IMR-90 (cell line): Measurements from ENCODE around the gene IQSEC1. TPM values are rescaled to one million over a fixed set of nuclear protein-coding genes. Genes with fewer than 3 reads are reported as not detected.

Source experiments
- ATAC-seq: fragments of 200-7000 bp; cut with Tn5 transposase; 2 replicates; pipeline ENCODE4 v1.9.1; 2020; ENCODE audit warnings: low read depth, mild to moderate bottlenecking, moderate library complexity
- BruUV-seq: library from RNA; stranded (reverse); fragments of 400-500 nt; replicated peaks from 2 replicates; lab custom pipeline; 2021; lab: Mats Ljungman, UMichigan
- CTCF ChIA-PET: fragments of 300-600 bp; formaldehyde crosslinking; extraction: SDS; loops from one replicate; lab custom pipeline; 2021; ENCODE audit warnings: antibody characterized with exemption; lab: Yijun Ruan, JAX
- POLR2A ChIA-PET: fragments of 300-600 bp; sonication (Branson Sonifier 250); formaldehyde crosslinking; loops from one replicate; lab custom pipeline; 2022; ENCODE audit warnings: antibody characterized with exemption; ENCODE audit not compliant: unreplicated experiment; lab: Charles Lee
- DNase-seq: peaks from one replicate; pipeline ENCODE4 v3.0.0; 2013
- H2AFZ ChIP-seq: replicated peaks from 2 replicates; pipeline ENCODE3; 2013; ENCODE audit warnings: low read length, mild to moderate bottlenecking; ENCODE audit not compliant: poor library complexity
- H2AK5ac ChIP-seq: 2 replicates; pipeline ENCODE4 v1.6.1; 2013; ENCODE audit warnings: low read depth, low read length, inconsistent platforms
- H2AK9ac ChIP-seq: replicated peaks from 2 replicates; pipeline ENCODE3; 2013; ENCODE audit warnings: mild to moderate bottlenecking, low read depth, low read length, moderate library complexity; ENCODE audit not compliant: poor library complexity
- H2BK120ac ChIP-seq: 2 replicates; pipeline ENCODE4 v1.6.1; 2013; ENCODE audit warnings: low read depth, low read length, inconsistent platforms
- H2BK15ac ChIP-seq: 3 replicates; pipeline ENCODE4 v1.6.1; 2013; ENCODE audit warnings: low read depth, low read length, inconsistent platforms
- H2BK20ac ChIP-seq: 2 replicates; pipeline ENCODE4 v1.6.1; 2013; ENCODE audit warnings: low read depth, mild to moderate bottlenecking, inconsistent platforms, low read length, moderate library complexity
- H2BK5ac ChIP-seq: 2 replicates; pipeline ENCODE4 v1.6.1; 2013; ENCODE audit warnings: mild to moderate bottlenecking, low read depth, low read length, inconsistent platforms; ENCODE audit not compliant: poor library complexity, severe bottlenecking
- H3K14ac ChIP-seq: replicated peaks from 2 replicates; pipeline ENCODE4 v1.6.1; 2013; ENCODE audit warnings: low read depth, low read length, inconsistent platforms
- H3K18ac ChIP-seq: 2 replicates; pipeline ENCODE4 v1.6.1; 2013; ENCODE audit warnings: low read depth, low read length, control low read depth
- H3K23ac ChIP-seq: 2 replicates; pipeline ENCODE4 v1.6.1; 2013; ENCODE audit warnings: low read depth, low read length, inconsistent platforms
- H3K27ac ChIP-seq: 2 replicates; pipeline ENCODE4 v1.5.1; 2013; ENCODE audit warnings: mild to moderate bottlenecking, control low read depth, low read length; ENCODE audit not compliant: insufficient read depth
- H3K27me3 ChIP-seq: 2 replicates; pipeline ENCODE4 v1.6.1; 2013; ENCODE audit warnings: low read length; ENCODE audit not compliant: control insufficient read depth, insufficient read depth
- H3K36me3 ChIP-seq: 2 replicates; pipeline ENCODE4 v1.6.1; 2013; ENCODE audit warnings: low read length, mixed read lengths; ENCODE audit not compliant: control insufficient read depth, insufficient read depth
- H3K4ac ChIP-seq: 2 replicates; pipeline ENCODE4 v1.6.1; 2013; ENCODE audit warnings: low read depth, low read length, inconsistent platforms
- H3K4me1 ChIP-seq: 2 replicates; pipeline ENCODE4 v1.6.1; 2013; ENCODE audit warnings: low read length, mixed read lengths; ENCODE audit not compliant: control insufficient read depth, insufficient read depth
- H3K4me2 ChIP-seq: 2 replicates; pipeline ENCODE4 v1.6.1; 2013; ENCODE audit warnings: low read depth, mild to moderate bottlenecking, control low read depth, low read length, moderate library complexity
- H3K4me3 ChIP-seq: 2 replicates; pipeline ENCODE4 v1.5.1; 2013; ENCODE audit warnings: low read depth, mild to moderate bottlenecking, control low read depth, low read length, moderate library complexity; ENCODE audit not compliant: insufficient read depth
- H3K56ac ChIP-seq: 2 replicates; pipeline ENCODE4 v1.6.1; 2013; ENCODE audit warnings: low read length, inconsistent platforms; ENCODE audit not compliant: insufficient read depth; ENCODE audit errors: extremely low read depth
- H3K79me1 ChIP-seq, 2 experiments: 2 replicates each; pipeline ENCODE4 v1.6.1; 2013; ENCODE audit warnings: low read length in 2 of 2, inconsistent platforms in 1 of 2, low read depth in 1 of 2
- H3K9ac ChIP-seq: 2 replicates; pipeline ENCODE4 v1.6.1; 2013; ENCODE audit warnings: low read depth, low read length, control low read depth
- H3K9me1 ChIP-seq: 2 replicates; pipeline ENCODE4 v1.6.1; 2013; ENCODE audit warnings: low read length, inconsistent platforms; ENCODE audit not compliant: insufficient read depth
- H3K9me3 ChIP-seq: 2 replicates; pipeline ENCODE4 v1.6.1; 2013; ENCODE audit warnings: low read length; ENCODE audit not compliant: control insufficient read depth, insufficient read depth
- H4K20me1 ChIP-seq: 2 replicates; pipeline ENCODE4 v1.6.1; 2013; ENCODE audit warnings: low read length, inconsistent platforms; ENCODE audit not compliant: insufficient read depth
- H4K5ac ChIP-seq: 2 replicates; pipeline ENCODE4 v1.6.1; 2013; ENCODE audit warnings: mild to moderate bottlenecking, low read depth, low read length, control low read depth
- H4K8ac ChIP-seq, 2 experiments: 2 replicates each; pipeline ENCODE4 v1.6.1; 2013; ENCODE audit warnings: low read depth in 2 of 2, low read length in 2 of 2, control low read depth in 1 of 2, inconsistent platforms in 1 of 2
- H4K91ac ChIP-seq: 2 replicates; pipeline ENCODE4 v1.6.1; 2013; ENCODE audit warnings: low read depth, low read length, inconsistent platforms; ENCODE audit not compliant: insufficient read depth
- BHLHE40 ChIP-seq: fragments of 150-350 bp; IDR thresholded peaks from 2 replicates; pipeline ENCODE4 v1.6.1; 2016; ENCODE audit warnings: mild to moderate bottlenecking, low read depth, low read length
- CEBPB ChIP-seq: IDR thresholded peaks from 2 replicates; pipeline ENCODE4 v1.6.1; 2012; ENCODE audit warnings: low read depth, low read length, improper control_type of control experiment
- CHD1 ChIP-seq: IDR thresholded peaks from 2 replicates; pipeline ENCODE4 v1.6.1; 2012; ENCODE audit warnings: low read depth, low read length, improper control_type of control experiment
- FOS ChIP-seq: fragments of 150-350 bp; IDR thresholded peaks from 2 replicates; pipeline ENCODE4 v1.6.1; 2016; ENCODE audit warnings: low read depth, low read length
- MAFK ChIP-seq: IDR thresholded peaks from 2 replicates; pipeline ENCODE4 v1.6.1; 2012; ENCODE audit warnings: low read depth, low read length, improper control_type of control experiment
- MAZ ChIP-seq: IDR thresholded peaks from 2 replicates; pipeline ENCODE4 v1.6.1; 2012; ENCODE audit warnings: low read depth, mild to moderate bottlenecking, low read length, improper control_type of control experiment, moderate library complexity, borderline replicate concordance
- MXI1 ChIP-seq: IDR thresholded peaks from 2 replicates; pipeline ENCODE4 v1.6.1; 2012; ENCODE audit warnings: low read depth, mild to moderate bottlenecking, low read length, moderate library complexity, borderline replicate concordance
- NFE2L2 ChIP-seq: fragments of 150-350 bp; IDR thresholded peaks from 2 replicates; pipeline ENCODE4 v1.6.1; 2016; ENCODE audit warnings: low read depth, mild to moderate bottlenecking, low read length
- POLR2A ChIP-seq: IDR thresholded peaks from 2 replicates; pipeline ENCODE4 v1.6.1; 2012; ENCODE audit warnings: mild to moderate bottlenecking, low read depth, low read length
- RAD21 ChIP-seq: IDR thresholded peaks from 2 replicates; pipeline ENCODE4 v1.6.1; 2012; ENCODE audit warnings: low read length, improper control_type of control experiment
- RCOR1 ChIP-seq: IDR thresholded peaks from 2 replicates; pipeline ENCODE4 v1.6.1; 2012; ENCODE audit warnings: mild to moderate bottlenecking, low read length, improper control_type of control experiment; ENCODE audit not compliant: insufficient replicate concordance
- RFX5 ChIP-seq: IDR thresholded peaks from 2 replicates; pipeline ENCODE4 v1.8.0; 2012; ENCODE audit warnings: low read depth, mild to moderate bottlenecking, low read length, moderate library complexity
- SMC3 ChIP-seq: fragments of 150-350 bp; IDR thresholded peaks from 2 replicates; pipeline ENCODE4 v1.6.1; 2016; ENCODE audit warnings: low read depth, mild to moderate bottlenecking, antibody characterized with exemption, low read length, moderate library complexity
- WGBS, 2 experiments: methylation state at CpG; one replicate each; pipeline versions ENCODE4 v1.1.5 to v1.1.7; 2013; ENCODE audit warnings: missing lambda C conversion rate in 2 of 2; ENCODE audit not compliant: insufficient read length in 1 of 2; ENCODE audit errors: extremely low coverage in 2 of 2; 5-methylcytosine and 5-hydroxymethylcytosine counted together
- dilution Hi-C: fragments of 300-500 bp; cut with HindIII; formaldehyde crosslinking; loops from one replicate; pipeline ENCODE4 v1.14.3; 2018; ENCODE audit warnings: low sequenced_read_pairs; ENCODE audit not compliant: unreplicated experiment
- in situ Hi-C: fragments of 300-500 bp; cut with MboI; formaldehyde crosslinking; loops from 3 replicates; pipeline ENCODE4 v1.14.3; 2019; ENCODE audit warnings: low sequenced_read_pairs, inconsistent platforms, mixed read lengths
- intact Hi-C: fragments of 100-400 bp; cut with micrococcal nuclease; formaldehyde crosslinking; loops from 2 replicates; pipeline ENCODE4 v1.10.0; 2022
- polyA plus RNA-seq, 3 experiments: library from polyadenylated mRNA; depleted of rRNA; stranded (reverse); fragments of >200 nt; gene quantifications; 2 replicates each; pipeline ENCODE4 v1.2.3, GENCODE V29; 2012; ENCODE audit warnings: low replicate concordance in 1 of 3
- total RNA-seq: library from RNA; depleted of rRNA; stranded (reverse); fragments of >200 nt; gene quantifications from 2 replicates; pipeline ENCODE4 v1.2.3, GENCODE V29; 2012
- TF ChIP-seq, protein P1 (sequence below): fragments of 150-350 bp; IDR thresholded peaks from 2 replicates; pipeline ENCODE4 v1.6.1; 2017; ENCODE audit warnings: mild to moderate bottlenecking, antibody characterized with exemption, low read length, low read depth
- TF ChIP-seq, protein P2 (sequence below): fragments of 150-350 bp; IDR thresholded peaks from 2 replicates; pipeline ENCODE4 v1.6.1; 2016; ENCODE audit warnings: low read depth, mild to moderate bottlenecking, low read length, moderate library complexity, borderline replicate concordance
- TF ChIP-seq, protein P3 (sequence below): conservative IDR thresholded peaks from 2 replicates; pipeline ENCODE4 v1.5.1; 2012; ENCODE audit warnings: mild to moderate bottlenecking, low read depth, low read length, improper control_type of control experiment

Gene IQSEC1
- total and polyA plus RNA-seq, 2 of the 4 experiments (the other 2 are of a cell fraction): 5.9 to 11.9 TPM

DNA sequence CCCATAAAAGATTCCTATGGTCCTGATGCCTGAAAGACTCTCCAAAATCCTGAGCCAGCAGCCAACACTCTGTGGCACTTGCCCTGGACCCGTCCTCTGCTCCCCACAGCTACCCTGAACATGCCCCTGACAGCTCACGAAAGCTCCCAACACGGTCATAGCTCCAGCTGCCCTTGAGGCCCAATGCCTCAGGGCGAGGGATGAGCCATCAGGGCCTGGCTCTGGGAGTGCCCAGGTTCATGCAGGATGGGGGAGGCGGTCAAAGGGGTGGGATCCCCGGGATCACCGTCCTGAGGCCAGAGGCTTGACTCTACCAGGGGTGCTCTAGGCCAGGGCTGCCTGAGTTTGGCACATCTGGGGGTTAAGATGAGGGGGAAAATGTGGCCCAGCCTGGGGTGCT lies 159.1 kb downstream of the IQSEC1 start:
- Histone ChIP-seq H4K5ac (no peak overlapping the region), H2BK120ac (no peak overlapping the region), H3K4ac (no peak overlapping the region), H3K27me3 (no peaks in the 10 kb centered on the region), H2BK15ac (no peak overlapping the region), H3K56ac (no peak overlapping the region), H3K18ac (no peak overlapping the region), H3K9me3 (no peaks in the 10 kb centered on the region), H2BK20ac (no peak overlapping the region), H2AK9ac (peak overlapping the region; percentile 65), H3K36me3 (peaks cover 45% of the 10 kb centered on the region), H3K9me1 (no peaks in the 10 kb centered on the region), H3K27ac (no peak overlapping the region), H3K23ac (no peak overlapping the region), H4K20me1 (no peaks in the 10 kb centered on the region; the same call in 1 of the 2 replicates), H2AK5ac (no peak overlapping the region), H3K4me3 (no peak overlapping the region), H2BK5ac (no peak overlapping the region), H4K91ac (no peak overlapping the region), H3K9ac (no peak overlapping the region), H2AFZ (peak overlapping the region; percentile 32), H3K4me1 (no peaks in the 10 kb centered on the region), H3K4me2 (no peak overlapping the region), H3K79me1 (0 out of 4 replicates have a peak, but pooled peaks cover 0 to 3% of the 10 kb centered on the region in 2 experiments), H4K8ac (no peak overlapping the region), H3K14ac (no peak overlapping the region)
- dilution Hi-C loops (no loop called here), intact Hi-C loops (no loop called here), in situ Hi-C loops (no loop called here)
- ChIA-PET CTCF (no interaction called here), POLR2A (no interaction called here)
- no TSS peak for BruUV-seq
- 87% methylated on average over 3 of the region's 7 CpGs; no CpG with 5 or more reads in 1 of the 2 experiments for WGBS, 2 experiments
- no peak for ATAC-seq
- TF ChIP-seq NFE2L2 (no peak), CHD1 (no peak), CEBPB (no peak), MAFK (no peak), BHLHE40 (no peak), SMC3 (no peak), MXI1 (no peak), RAD21 (no peak), RCOR1 (no peak), RFX5 (no peak), FOS (no peak), MAZ (no peak), POLR2A (no peak)
- TF ChIP-seq, protein P1, sequence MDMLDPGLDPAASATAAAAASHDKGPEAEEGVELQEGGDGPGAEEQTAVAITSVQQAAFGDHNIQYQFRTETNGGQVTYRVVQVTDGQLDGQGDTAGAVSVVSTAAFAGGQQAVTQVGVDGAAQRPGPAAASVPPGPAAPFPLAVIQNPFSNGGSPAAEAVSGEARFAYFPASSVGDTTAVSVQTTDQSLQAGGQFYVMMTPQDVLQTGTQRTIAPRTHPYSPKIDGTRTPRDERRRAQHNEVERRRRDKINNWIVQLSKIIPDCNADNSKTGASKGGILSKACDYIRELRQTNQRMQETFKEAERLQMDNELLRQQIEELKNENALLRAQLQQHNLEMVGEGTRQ: no peak
- TF ChIP-seq, protein P2, sequence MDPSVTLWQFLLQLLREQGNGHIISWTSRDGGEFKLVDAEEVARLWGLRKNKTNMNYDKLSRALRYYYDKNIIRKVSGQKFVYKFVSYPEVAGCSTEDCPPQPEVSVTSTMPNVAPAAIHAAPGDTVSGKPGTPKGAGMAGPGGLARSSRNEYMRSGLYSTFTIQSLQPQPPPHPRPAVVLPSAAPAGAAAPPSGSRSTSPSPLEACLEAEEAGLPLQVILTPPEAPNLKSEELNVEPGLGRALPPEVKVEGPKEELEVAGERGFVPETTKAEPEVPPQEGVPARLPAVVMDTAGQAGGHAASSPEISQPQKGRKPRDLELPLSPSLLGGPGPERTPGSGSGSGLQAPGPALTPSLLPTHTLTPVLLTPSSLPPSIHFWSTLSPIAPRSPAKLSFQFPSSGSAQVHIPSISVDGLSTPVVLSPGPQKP: no peak
- TF ChIP-seq, protein P3, sequence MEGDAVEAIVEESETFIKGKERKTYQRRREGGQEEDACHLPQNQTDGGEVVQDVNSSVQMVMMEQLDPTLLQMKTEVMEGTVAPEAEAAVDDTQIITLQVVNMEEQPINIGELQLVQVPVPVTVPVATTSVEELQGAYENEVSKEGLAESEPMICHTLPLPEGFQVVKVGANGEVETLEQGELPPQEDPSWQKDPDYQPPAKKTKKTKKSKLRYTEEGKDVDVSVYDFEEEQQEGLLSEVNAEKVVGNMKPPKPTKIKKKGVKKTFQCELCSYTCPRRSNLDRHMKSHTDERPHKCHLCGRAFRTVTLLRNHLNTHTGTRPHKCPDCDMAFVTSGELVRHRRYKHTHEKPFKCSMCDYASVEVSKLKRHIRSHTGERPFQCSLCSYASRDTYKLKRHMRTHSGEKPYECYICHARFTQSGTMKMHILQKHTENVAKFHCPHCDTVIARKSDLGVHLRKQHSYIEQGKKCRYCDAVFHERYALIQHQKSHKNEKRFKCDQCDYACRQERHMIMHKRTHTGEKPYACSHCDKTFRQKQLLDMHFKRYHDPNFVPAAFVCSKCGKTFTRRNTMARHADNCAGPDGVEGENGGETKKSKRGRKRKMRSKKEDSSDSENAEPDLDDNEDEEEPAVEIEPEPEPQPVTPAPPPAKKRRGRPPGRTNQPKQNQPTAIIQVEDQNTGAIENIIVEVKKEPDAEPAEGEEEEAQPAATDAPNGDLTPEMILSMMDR: no peak
- no peak for DNase-seq
